Glutamatergic neuron (in vitro differentiated cells): ENCODE results near the gene RB1. TPM values are rescaled to one million over a fixed set of nuclear protein-coding genes. Genes with fewer than 3 reads are reported as not detected.

Experiments
- DNase-seq: peaks from one replicate; pipeline ENCODE4 v3.0.0; 2022
- H3K27ac Mint-ChIP-seq: one replicate; pipeline ENCODE4 v1.8.0; 2020; ENCODE audit warnings: mild to moderate bottlenecking, mixed read lengths, inconsistent platforms; ENCODE audit not compliant: unreplicated experiment
- H3K27me3 Mint-ChIP-seq: one replicate; pipeline ENCODE4 v1.8.0; 2020; ENCODE audit warnings: mild to moderate bottlenecking, moderate library complexity, mixed read lengths, inconsistent platforms; ENCODE audit not compliant: unreplicated experiment
- H3K36me3 Mint-ChIP-seq: one replicate; pipeline ENCODE4 v1.8.0; 2020; ENCODE audit warnings: mild to moderate bottlenecking, mixed read lengths, inconsistent platforms; ENCODE audit not compliant: unreplicated experiment
- H3K4me1 Mint-ChIP-seq: one replicate; pipeline ENCODE4 v1.8.0; 2020; ENCODE audit warnings: mild to moderate bottlenecking, low read depth, mixed read lengths, inconsistent platforms; ENCODE audit not compliant: unreplicated experiment
- H3K4me3 Mint-ChIP-seq: one replicate; pipeline ENCODE4 v1.8.0; 2020; ENCODE audit warnings: mild to moderate bottlenecking, mixed read lengths, inconsistent platforms; ENCODE audit not compliant: unreplicated experiment
- H3K9me3 Mint-ChIP-seq: one replicate; pipeline ENCODE4 v1.8.0; 2020; ENCODE audit warnings: mild to moderate bottlenecking, moderate library complexity, mixed read lengths, inconsistent platforms; ENCODE audit not compliant: unreplicated experiment
- total RNA-seq: library from RNA; stranded (reverse); fragmentation: NEBNext Ultra II Directional; extraction: Animal tissue kit (Norgen Biotek cat#: 25700); gene quantifications from one replicate; pipeline ENCODE4 v1.2.1, GENCODE V29; 2021; ENCODE audit not compliant: unreplicated experiment
- TF ChIP-seq, protein P1 (sequence below): fragments of 200-600 bp; sonication (generic); IDR thresholded peaks from one replicate; pipeline ENCODE4 v1.5.0; 2021; ENCODE audit not compliant: partially characterized antibody, unreplicated experiment

RB1 gene
- total RNA-seq, 1 donor from 2014 or later: 50.3 TPM

- Mint-ChIP-seq H3K9me3 (no peaks in the 10 kb centered on the region), H3K4me3 (no peak overlapping the region), H3K27ac (no peak overlapping the region), H3K4me1 (no peaks in the 10 kb centered on the region), H3K36me3 (no peaks in the 10 kb centered on the region), H3K27me3 (no peaks in the 10 kb centered on the region)
- TF ChIP-seq, protein P1, sequence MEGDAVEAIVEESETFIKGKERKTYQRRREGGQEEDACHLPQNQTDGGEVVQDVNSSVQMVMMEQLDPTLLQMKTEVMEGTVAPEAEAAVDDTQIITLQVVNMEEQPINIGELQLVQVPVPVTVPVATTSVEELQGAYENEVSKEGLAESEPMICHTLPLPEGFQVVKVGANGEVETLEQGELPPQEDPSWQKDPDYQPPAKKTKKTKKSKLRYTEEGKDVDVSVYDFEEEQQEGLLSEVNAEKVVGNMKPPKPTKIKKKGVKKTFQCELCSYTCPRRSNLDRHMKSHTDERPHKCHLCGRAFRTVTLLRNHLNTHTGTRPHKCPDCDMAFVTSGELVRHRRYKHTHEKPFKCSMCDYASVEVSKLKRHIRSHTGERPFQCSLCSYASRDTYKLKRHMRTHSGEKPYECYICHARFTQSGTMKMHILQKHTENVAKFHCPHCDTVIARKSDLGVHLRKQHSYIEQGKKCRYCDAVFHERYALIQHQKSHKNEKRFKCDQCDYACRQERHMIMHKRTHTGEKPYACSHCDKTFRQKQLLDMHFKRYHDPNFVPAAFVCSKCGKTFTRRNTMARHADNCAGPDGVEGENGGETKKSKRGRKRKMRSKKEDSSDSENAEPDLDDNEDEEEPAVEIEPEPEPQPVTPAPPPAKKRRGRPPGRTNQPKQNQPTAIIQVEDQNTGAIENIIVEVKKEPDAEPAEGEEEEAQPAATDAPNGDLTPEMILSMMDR: no peak
- no peak for DNase-seq
These were observed 133.2 kb downstream of the RB1 start for GRCh38 chr13:48436661-48437288.

GRCh38 chr13:48437371-48437770, 133.8 kb downstream of the RB1 start:
- Mint-ChIP-seq H3K9me3 (no peaks in the 10 kb centered on the region), H3K27me3 (no peaks in the 10 kb centered on the region), H3K4me1 (no peaks in the 10 kb centered on the region), H3K27ac (no peak overlapping the region), H3K36me3 (no peaks in the 10 kb centered on the region), H3K4me3 (no peak overlapping the region)
- TF ChIP-seq, protein P1: no peak
- DNase-seq: no peak

GRCh38 chr13:48443442-48444208, 140.1 kb downstream of the RB1 start:
- no peaks in the 10 kb centered on the region for H3K9me3 Mint-ChIP-seq
- TF ChIP-seq, protein P1: no peak
- no peaks in the 10 kb centered on the region for H3K4me1 Mint-ChIP-seq
- no peak for DNase-seq
- no peak overlapping the region for H3K4me3 Mint-ChIP-seq
- no peaks in the 10 kb centered on the region for H3K36me3 Mint-ChIP-seq
- H3K27me3 Mint-ChIP-seq: no peaks in the 10 kb centered on the region
- no peak overlapping the region for H3K27ac Mint-ChIP-seq

DNA sequence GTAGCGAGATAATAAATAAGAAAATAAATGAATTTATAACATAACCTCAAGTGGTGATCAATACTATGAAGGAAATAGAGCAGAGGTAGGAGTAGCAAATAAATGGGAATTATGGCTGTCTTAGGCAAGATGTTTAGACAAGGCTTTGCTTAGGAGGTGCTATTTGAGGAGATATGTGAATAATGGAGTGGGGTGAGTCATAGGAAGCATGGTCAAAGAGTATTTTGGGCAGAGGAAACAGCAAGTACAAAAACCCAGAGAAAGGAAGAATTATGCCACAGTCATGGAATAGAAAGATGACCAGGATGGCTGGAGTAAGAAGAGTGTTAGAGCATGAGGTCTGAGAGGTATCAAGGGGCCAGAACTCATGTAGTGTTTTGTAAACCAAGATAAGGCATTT, 142.9 kb downstream of the RB1 start:
- TF ChIP-seq, protein P1: no peak
- Mint-ChIP-seq H3K27ac (no peak overlapping the region), H3K4me1 (no peaks in the 10 kb centered on the region), H3K9me3 (peaks cover 4% of the 10 kb centered on the region), H3K27me3 (no peaks in the 10 kb centered on the region), H3K4me3 (no peak overlapping the region), H3K36me3 (peaks cover 5% of the 10 kb centered on the region)
- no peak for DNase-seq
